Kidney (tissue), 14 donors: ENCODE data around the gene CTIF. TPM values are rescaled to one million over a fixed set of nuclear protein-coding genes. Genes with fewer than 3 reads are reported as not detected.

Experiments
- DNase-seq, 5 donors: peaks; one replicate each; pipeline ENCODE4 v3.0.0-alpha.2; 2013 to 2020
- FAIRE-seq: peaks from 2 replicates; lab custom pipeline; 2012; peaks lifted over from hg19 to GRCh38; lab: Jason Lieb, UNC
- H3K27ac ChIP-seq, 2 donors: one replicate each; pipeline ENCODE4 v1.7.0; 2013; ENCODE audit warnings: low read depth in 2 of 2, low read length in 2 of 2, inconsistent platforms in 1 of 2
- H3K27me3 ChIP-seq: one replicate; pipeline ENCODE4 v1.7.1; 2013; ENCODE audit warnings: low read length, inconsistent platforms; ENCODE audit not compliant: control insufficient read depth, insufficient read depth
- H3K36me3 ChIP-seq, 3 donors: one replicate each; pipeline versions ENCODE4 v1.7.0 to v1.7.1; 2013; ENCODE audit warnings: low read length in 3 of 3, control low read depth in 1 of 3, inconsistent platforms in 1 of 3; ENCODE audit not compliant: insufficient read depth in 3 of 3, control insufficient read depth in 2 of 3
- H3K4me1 ChIP-seq, 3 donors: one replicate each; pipeline versions ENCODE4 v1.7.0 to v1.7.1; 2013; ENCODE audit warnings: low read length in 3 of 3, inconsistent platforms in 1 of 3, low read depth in 1 of 3; ENCODE audit not compliant: control insufficient read depth in 2 of 3, insufficient read depth in 2 of 3
- H3K4me3 ChIP-seq, 3 donors: one replicate each; pipeline versions ENCODE4 v1.7.0 to v1.8.1; 2013; ENCODE audit warnings: low read length in 3 of 3, control low read depth in 1 of 3, inconsistent platforms in 1 of 3
- H3K9ac ChIP-seq, 3 donors: one replicate each; pipeline versions ENCODE4 v1.7.0 to v1.7.1; 2013; ENCODE audit warnings: low read length in 3 of 3, control low read depth in 1 of 3, inconsistent platforms in 1 of 3
- H3K9me3 ChIP-seq, 3 donors: one replicate each; pipeline versions ENCODE4 v1.7.0 to v1.7.1; 2013; ENCODE audit warnings: low read length in 3 of 3, control low read depth in 1 of 3, inconsistent platforms in 1 of 3; ENCODE audit not compliant: control insufficient read depth in 2 of 3, insufficient read depth in 1 of 3
- CTCF ChIP-seq: IDR thresholded peaks from 3 replicates; pipeline ENCODE4 v1.5.1; 2012; ENCODE audit warnings: mild to moderate bottlenecking, moderate library complexity, borderline replicate concordance; ENCODE audit not compliant: insufficient read depth; ENCODE audit errors: extremely low read depth
- intact Hi-C: fragments of 100-400 bp; cut with DNase I; formaldehyde crosslinking; loops from one replicate; pipeline ENCODE4 v1.11.1; 2022
- polyA plus RNA-seq: library from polyadenylated mRNA; stranded (reverse); fragments of 350-450 nt; fragmentation: Illumina TruSeq; extraction: RNeasy Lipid Tissue Mini Kit (QIAGEN cat#74804); gene quantifications from one replicate; pipeline ENCODE4 v1.2.3, GENCODE V29; 2014; ENCODE audit warnings: low read depth, low replicate concordance; ENCODE audit not compliant: insufficient read depth
- total RNA-seq: library from RNA; stranded (reverse); fragmentation: NEBNext Ultra II Directional; extraction: Animal tissue kit (Norgen Biotek cat#: 25700); gene quantifications from one replicate; pipeline ENCODE4 v1.2.1, GENCODE V29; 2021
- donor health status: control.
- donor health status: control.
- donor health status: control.
- donor health status: control.
- donor health status: control.
- donor health status: DM: yes; HTN: yes; CAD: no.
- donor health status: Normal renal cell carcinoma (clear cell type).

CTIF gene
- total and polyA plus RNA-seq, 2 donors from 2014 or later, result 37.3 to 41.9 TPM

- peak in 1 of 5 donors; percentile 21 for DNase-seq
- intact Hi-C loops, result no loop called here
- H3K9me3 ChIP-seq, result no peaks in the 10 kb centered on the region
- TF ChIP-seq CTCF, result no peak
- no peak overlapping the region for H3K9ac ChIP-seq
- no peak for FAIRE-seq
- no peaks in the 10 kb centered on the region for H3K36me3 ChIP-seq
- no peak overlapping the region for H3K27ac ChIP-seq
- H3K27me3 ChIP-seq, result no peaks in the 10 kb centered on the region
- no peak overlapping the region for H3K4me3 ChIP-seq
- H3K4me1 ChIP-seq, result peaks cover 0 to 3% (median 0%) of the 10 kb centered on the region in 3 donors
These were observed 148.7 kb downstream of the CTIF start for GRCh38 chr18:48687346-48688042.

- H3K36me3 ChIP-seq, result no peaks in the 10 kb centered on the region
- DNase-seq, result peak in 1 of 5 donors; percentile 10
- no peak overlapping the region for H3K27ac ChIP-seq
- intact Hi-C loops, result no loop called here
- no peaks in the 10 kb centered on the region for H3K27me3 ChIP-seq
- no peak overlapping the region for H3K4me3 ChIP-seq
- FAIRE-seq, result no peak
- peaks cover 0 to 3% (median 0%) of the 10 kb centered on the region in 3 donors for H3K4me1 ChIP-seq
- H3K9me3 ChIP-seq, result no peaks in the 10 kb centered on the region
- TF ChIP-seq CTCF, result no peak
- H3K9ac ChIP-seq, result no peak overlapping the region
These were observed 150.1 kb downstream of the CTIF start for GRCh38 chr18:48688961-48689360.

GRCh38 chr18:48689548-48689947 lies 150.7 kb downstream of the CTIF start:
- H3K36me3 ChIP-seq, result no peaks in the 10 kb centered on the region
- FAIRE-seq (no peak), DNase-seq (peak in 1 of 5 donors; percentile 3)
- no peaks in the 10 kb centered on the region for H3K9me3 ChIP-seq
- intact Hi-C loops, result no loop called here
- H3K4me3 ChIP-seq, result no peak overlapping the region
- no peaks in the 10 kb centered on the region for H3K27me3 ChIP-seq
- H3K27ac ChIP-seq, result no peak overlapping the region
- H3K4me1 ChIP-seq, result peaks cover 0 to 3% (median 0%) of the 10 kb centered on the region in 3 donors
- no peak overlapping the region for H3K9ac ChIP-seq
- TF ChIP-seq CTCF, result no peak
